AG04450 (cell line): ENCODE measurements around the gene EEPD1. TPM values are rescaled to one million over a fixed set of nuclear protein-coding genes. Genes with fewer than 3 reads are reported as not detected.
A peak's percentile ranks its signal among the peaks of the same experiment; 100 is the strongest.

ENCODE experiments used
- CTCF ChIA-PET: fragments of 300-600, 350-600 bp; formaldehyde crosslinking; extraction: SDS; loops from one replicate; lab custom pipeline; 2022; ENCODE audit warnings: antibody characterized with exemption, inconsistent platforms; lab: Charles Lee
- POLR2A ChIA-PET: fragments of 350-600 bp; formaldehyde crosslinking; extraction: SDS; loops from one replicate; lab custom pipeline; 2021; ENCODE audit warnings: antibody characterized with exemption, inconsistent platforms; lab: Yijun Ruan, JAX
- DNase-seq: peaks from one replicate; pipeline ENCODE4 v3.0.0-alpha.2; 2011; ENCODE audit warnings: low read depth, low spot score
- H3K27ac ChIP-seq: one replicate; pipeline ENCODE4 v1.5.1; 2012; ENCODE audit warnings: low read depth, low read length, control low read depth
- H3K27me3 ChIP-seq: one replicate; pipeline ENCODE4 v1.6.0; 2012; ENCODE audit warnings: low read length; ENCODE audit not compliant: control insufficient read depth, insufficient read depth
- H3K4me3 ChIP-seq: 2 replicates; pipeline ENCODE4 v1.5.1; 2011; ENCODE audit warnings: mild to moderate bottlenecking, low read depth, low read length, control low read depth
- H3K9me3 ChIP-seq: 2 replicates; pipeline ENCODE4 v1.5.1; 2012; ENCODE audit warnings: low read length; ENCODE audit not compliant: control insufficient read depth, insufficient read depth
- CTCF ChIP-seq: IDR thresholded peaks from 2 replicates; pipeline ENCODE4 v1.5.1; 2011; ENCODE audit warnings: low read depth, low read length, control low read depth, inconsistent platforms
- polyA plus RNA-seq: library from polyadenylated mRNA; depleted of rRNA; stranded (reverse); fragments of >200 nt; gene quantifications from 2 replicates; pipeline ENCODE4 v1.2.3, GENCODE V29; 2011

Gene EEPD1
- polyA plus RNA-seq, 1 experiment = 21.1 TPM

GRCh38 chr7:36299823-36300341, 146.8 kb downstream of the EEPD1 start:
- H3K4me3 ChIP-seq = no peak overlapping the region
- no peak for DNase-seq
- POLR2A ChIA-PET = no interaction called here
- no peaks in the 10 kb centered on the region for H3K9me3 ChIP-seq
- CTCF ChIA-PET = interaction anchor here (1.2 to 1.6 kb wide), 2 partner anchors 8 to 19 kb away, joined by 4 to 7 read pairs; no protein-coding TSS in a partner anchor
- no peak for TF ChIP-seq CTCF
- no peak overlapping the region for H3K27ac ChIP-seq
- H3K27me3 ChIP-seq = no peaks in the 10 kb centered on the region

GRCh38 chr7:36300696-36301350, 147.8 kb downstream of the EEPD1 start:
- CTCF ChIA-PET = interaction anchor here (1.6 to 2.3 kb wide), 2 partner anchors 9 to 18 kb away, joined by 7 to 15 read pairs; no protein-coding TSS in a partner anchor

GRCh38 chr7:36301914-36302771, 149.1 kb downstream of the EEPD1 start:
- H3K4me3 ChIP-seq = no peak overlapping the region
- ChIA-PET POLR2A (no interaction called here), CTCF (interaction anchor here (0.8 to 2.3 kb wide), 4 partner anchors 11 to 326 kb away, joined by 3 to 15 read pairs (median 6); no protein-coding TSS in a partner anchor)
- H3K27me3 ChIP-seq = no peaks in the 10 kb centered on the region
- no peak for TF ChIP-seq CTCF
- H3K27ac ChIP-seq = peak overlapping the region; percentile 11
- H3K9me3 ChIP-seq = no peaks in the 10 kb centered on the region; the same call in 1 of the 2 replicates
- DNase-seq = no peak

More at GRCh38 chr7:36300696-36301350, 147.8 kb downstream of the EEPD1 start:
- no peaks in the 10 kb centered on the region for H3K27me3 ChIP-seq
- no peak for DNase-seq
- POLR2A ChIA-PET = no interaction called here
- no peak overlapping the region for H3K27ac ChIP-seq
- no peak overlapping the region for H3K4me3 ChIP-seq
- H3K9me3 ChIP-seq = no peaks in the 10 kb centered on the region; the same call in 1 of the 2 replicates
- no peak for TF ChIP-seq CTCF

GRCh38 chr7:36303202-36304098, 150.4 kb downstream of the EEPD1 start:
- ChIA-PET CTCF (interaction anchor here (0.7 to 3.9 kb wide), 3 partner anchors 11 to 319 kb away, joined by 3 to 33 read pairs (median 4); no protein-coding TSS in a partner anchor), POLR2A (interaction anchor here (0.7 to 1.0 kb wide), 3 partner anchors 96 to 175 kb away, joined by 3 read pairs; no protein-coding TSS in a partner anchor)
- no peaks in the 10 kb centered on the region for H3K27me3 ChIP-seq
- peak overlapping the region; percentile 68 for H3K27ac ChIP-seq
- no peak for TF ChIP-seq CTCF
- H3K4me3 ChIP-seq = no peak overlapping the region
- peak; percentile 66 for DNase-seq
- no peaks in the 10 kb centered on the region; the same call in 1 of the 2 replicates for H3K9me3 ChIP-seq
